Naive thymus-derived CD4-positive, alpha-beta T cell (primary cell): Measurements from ENCODE around the gene RNU2-1. TPM values are rescaled to one million over a fixed set of nuclear protein-coding genes. Genes with fewer than 3 reads are reported as not detected.

Experiments used
- ATAC-seq: fragments of 150-1000 bp; cut with Tn5 transposase; 2 replicates; pipeline ENCODE4 v1.10.0; 2021; ENCODE audit warnings: mild to moderate bottlenecking, moderate library complexity
- CTCF ChIA-PET: fragments of 350-600 bp; sonication (Branson Sonifier 250); formaldehyde crosslinking; loops from one replicate; lab custom pipeline; 2021; ENCODE audit warnings: antibody characterized with exemption; lab: Charles Lee
- POLR2A ChIA-PET: fragments of 350-600 bp; sonication (Branson Sonifier 250); formaldehyde crosslinking; loops from one replicate; lab custom pipeline; 2021; ENCODE audit warnings: antibody characterized with exemption, inconsistent platforms; lab: Charles Lee
- DNase-seq, 9 donors: peaks; one replicate each; pipeline versions ENCODE4 v3.0.0 to v3.0.0-alpha.2; 2020 to 2022; ENCODE audit warnings: mixed read lengths in 1 of 9
- H3K27ac ChIP-seq: one replicate; pipeline ENCODE4 v1.7.0; 2013; ENCODE audit warnings: mild to moderate bottlenecking, low read depth, low read length, moderate library complexity
- H3K27me3 ChIP-seq, 2 donors: one replicate each; pipeline ENCODE4 v1.7.0; 2013; ENCODE audit warnings: low read length in 2 of 2, mild to moderate bottlenecking in 2 of 2, moderate library complexity in 2 of 2; ENCODE audit not compliant: control insufficient read depth in 2 of 2, insufficient read depth in 2 of 2
- H3K36me3 ChIP-seq, 3 experiments: 1 replicate in 2 of 3; 2 replicates in 1 of 3; pipeline ENCODE4 v1.7.0; 2013; ENCODE audit warnings: low read length in 3 of 3, mild to moderate bottlenecking in 3 of 3, moderate library complexity in 1 of 3; ENCODE audit not compliant: insufficient read depth in 3 of 3, control insufficient read depth in 2 of 3
- H3K4me1 ChIP-seq, 2 donors: one replicate each; pipeline ENCODE4 v1.7.0; 2013; ENCODE audit warnings: low read length in 2 of 2, mild to moderate bottlenecking in 2 of 2, moderate library complexity in 1 of 2; ENCODE audit not compliant: control insufficient read depth in 2 of 2, insufficient read depth in 2 of 2
- H3K4me3 ChIP-seq: 2 replicates; pipeline ENCODE4 v1.7.0; 2013; ENCODE audit warnings: mild to moderate bottlenecking, low read length
- H3K9me3 ChIP-seq, 3 experiments: 1 replicate in 2 of 3; 2 replicates in 1 of 3; pipeline ENCODE4 v1.7.0; 2013; ENCODE audit warnings: low read length in 3 of 3; ENCODE audit not compliant: control insufficient read depth in 2 of 3
- H3K27ac Mint-ChIP-seq, 9 donors: one replicate each; pipeline ENCODE4 v1.8.0; 2020 to 2022; ENCODE audit warnings: mixed read lengths in 9 of 9, mild to moderate bottlenecking in 8 of 9, moderate library complexity in 5 of 9, inconsistent platforms in 2 of 9
- H3K27me3 Mint-ChIP-seq, 5 donors: one replicate each; pipeline ENCODE4 v1.8.0; 2021 to 2022; ENCODE audit warnings: mixed read lengths in 5 of 5, mild to moderate bottlenecking in 1 of 5
- H3K36me3 Mint-ChIP-seq, 5 donors: one replicate each; pipeline ENCODE4 v1.8.0; 2020 to 2022; ENCODE audit warnings: mixed read lengths in 5 of 5, mild to moderate bottlenecking in 3 of 5, inconsistent platforms in 1 of 5
- H3K4me1 Mint-ChIP-seq, 7 donors: one replicate each; pipeline ENCODE4 v1.8.0; 2020 to 2022; ENCODE audit warnings: mixed read lengths in 7 of 7, mild to moderate bottlenecking in 3 of 7, inconsistent platforms in 1 of 7
- H3K4me3 Mint-ChIP-seq, 10 donors: one replicate each; pipeline ENCODE4 v1.8.0; 2020 to 2022; ENCODE audit warnings: mild to moderate bottlenecking in 10 of 10, mixed read lengths in 10 of 10, moderate library complexity in 6 of 10, inconsistent platforms in 2 of 10
- H3K9me3 Mint-ChIP-seq, 11 donors: one replicate each; pipeline ENCODE4 v1.8.0; 2020 to 2022; ENCODE audit warnings: mixed read lengths in 11 of 11, mild to moderate bottlenecking in 4 of 11, inconsistent platforms in 1 of 11, moderate library complexity in 1 of 11
- intact Hi-C, 2 donors: fragments of 100-400 bp; cut with micrococcal nuclease; formaldehyde crosslinking; loops; one replicate each; pipeline ENCODE4 v1.15.1; 2023
- polyA plus RNA-seq, 2 donors: library from polyadenylated mRNA; unstranded; fragments of 300-500 nt; fragmentation: Illumina TruSeq; gene quantifications; one replicate each; pipeline ENCODE4 v1.2.3, GENCODE V29; 2021
- total RNA-seq, 6 experiments: library from RNA in 5 of 6; stranded (reverse) in 5 of 6; gene quantifications; 1 replicate in 5 of 6; 2 replicates in 1 of 6; pipeline ENCODE4 v1.2.3 and lab custom pipeline; 2021 to 2026

RNU2-1 gene
- total and polyA plus RNA-seq, 7 experiments from 2014 or later, result 2,629 to 6,823 (median 3,564) TPM; not detected in 2

- ChIA-PET CTCF (interaction anchor here (1.0 kb wide), 1 partner anchor 122 kb away, joined by 4 read pairs; no protein-coding TSS in a partner anchor), POLR2A (interaction anchor here (0.5 to 1.6 kb wide), 6 partner anchors 15 to 154 kb away, joined by 3 to 14 read pairs (median 4); partner anchors contain the start of gene NBR1)
- DNase-seq (no peak), ATAC-seq (no peak)
- Mint-ChIP-seq H3K27ac (peak overlapping the region in 7 of 9 donors; percentile 7 to 78 (median 35)), H3K36me3 (peaks cover 0 to 19% (median 5%) of the 10 kb centered on the region in 5 donors), H3K4me1 (peaks cover 21 to 57% (median 48%) of the 10 kb centered on the region in 7 donors), H3K4me3 (peak overlapping the region in 2 of 10 donors; percentile 23 to 73), H3K27me3 (no peaks in the 10 kb centered on the region), H3K9me3 (no peaks in the 10 kb centered on the region)
- Histone ChIP-seq H3K4me3 (no peak overlapping the region), H3K36me3 (peaks cover 0 to 20% (median 0%) of the 10 kb centered on the region in 3 experiments), H3K4me1 (peaks cover 10 to 15% of the 10 kb centered on the region in 2 donors), H3K27ac (no peak overlapping the region), H3K9me3 (no peaks in the 10 kb centered on the region), H3K27me3 (no peaks in the 10 kb centered on the region)
- intact Hi-C loops, result loop anchor here (10.0 kb wide), 2 partner anchors 192 to 268 kb away; partner anchors contain the start of genes DHX8 (in 2 of the 2), RND2 (in 1 of the 2) and VAT1 (in 1 of the 2)
Measured at GRCh38 chr17:43216762-43217613, 16.8 kb downstream of the RNU2-1 start.

DNA sequence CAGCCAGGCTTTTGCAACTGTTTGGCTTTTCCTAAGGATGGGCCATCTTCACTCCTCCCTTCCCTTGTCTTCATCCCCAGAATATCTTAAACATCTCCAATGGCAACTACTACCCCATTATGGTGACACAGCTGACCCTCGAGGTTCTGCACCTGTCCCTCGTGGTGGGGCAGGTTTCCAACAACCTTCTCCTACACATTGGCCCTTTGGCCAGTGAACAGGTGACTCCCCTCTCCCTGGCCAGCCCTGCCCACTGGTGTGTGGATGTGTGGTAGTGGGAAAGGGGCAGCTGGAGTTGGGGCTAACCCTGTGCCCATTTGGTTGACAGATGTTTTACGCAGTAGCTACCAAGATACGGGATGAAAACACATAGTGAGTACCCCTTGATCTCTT is 17.4 kb downstream of the RNU2-1 start:
- intact Hi-C loops, result loop anchor here (10.0 kb wide), 2 partner anchors 192 to 268 kb away; partner anchors contain the start of genes DHX8 (in 2 of the 2), RND2 (in 1 of the 2) and VAT1 (in 1 of the 2)
- CTCF ChIA-PET, result no interaction called here
- peaks cover 22 to 63% (median 53%) of the 10 kb centered on the region in 7 donors for H3K4me1 Mint-ChIP-seq

DNA sequence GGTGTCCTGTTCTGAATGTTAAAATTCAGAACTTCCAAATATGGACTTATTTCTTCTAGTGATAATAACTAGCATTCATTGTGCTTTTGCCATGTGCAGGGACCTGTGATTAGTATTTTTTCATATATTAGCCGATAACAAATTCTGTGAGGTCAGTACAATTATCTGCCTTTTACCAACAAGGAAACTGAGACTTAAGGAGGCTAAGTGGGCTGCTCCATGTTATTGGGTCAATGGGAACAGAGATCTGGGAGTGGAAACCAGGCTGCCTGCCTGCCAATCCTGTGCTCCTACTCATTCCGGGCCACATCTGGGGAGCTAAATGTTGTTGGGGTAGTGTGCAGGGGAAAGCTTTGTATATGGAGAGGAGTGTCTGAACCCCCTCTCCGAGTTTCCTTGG is 18.4 kb downstream of the RNU2-1 start:
- Histone ChIP-seq H3K36me3 (peaks cover 0 to 20% (median 0%) of the 10 kb centered on the region in 3 experiments), H3K27me3 (no peaks in the 10 kb centered on the region), H3K9me3 (no peaks in the 10 kb centered on the region), H3K4me1 (peaks cover 17 to 24% of the 10 kb centered on the region in 2 donors), H3K27ac (no peak overlapping the region), H3K4me3 (no peak overlapping the region)
- no peak for ATAC-seq
- Mint-ChIP-seq H3K4me3 (no peak overlapping the region), H3K36me3 (peaks cover 0 to 19% (median 5%) of the 10 kb centered on the region in 5 donors), H3K27ac (no peak overlapping the region), H3K27me3 (no peaks in the 10 kb centered on the region), H3K4me1 (peaks cover 28 to 73% (median 64%) of the 10 kb centered on the region in 7 donors), H3K9me3 (peaks cover 0 to 2% (median 0%) of the 10 kb centered on the region in 11 donors)
- no peak for DNase-seq
- ChIA-PET POLR2A (interaction anchor here (6.1 kb wide), 1 partner anchor 101 kb away, joined by 64 read pairs; no protein-coding TSS in a partner anchor), CTCF (no interaction called here)
- intact Hi-C loops, result loop anchor here (10.0 kb wide), 2 partner anchors 191 to 269 kb away; partner anchors contain the start of genes DHX8 (in 2 of the 2), RND2 (in 1 of the 2) and VAT1 (in 1 of the 2)

More for the DNA sequence above, 17.4 kb downstream of the RNU2-1 start:
- POLR2A ChIA-PET, result interaction anchor here (0.8 to 6.1 kb wide), 4 partner anchors 37 to 154 kb away, joined by 3 to 64 read pairs (median 4); partner anchors contain the start of gene NBR1
- Mint-ChIP-seq H3K27me3 (no peaks in the 10 kb centered on the region), H3K9me3 (peaks cover 0 to 2% (median 0%) of the 10 kb centered on the region in 11 donors), H3K27ac (peak overlapping the region in 2 of 9 donors; percentile 21 to 35), H3K36me3 (peaks cover 0 to 19% (median 5%) of the 10 kb centered on the region in 5 donors), H3K4me3 (no peak overlapping the region)
- no peaks in the 10 kb centered on the region for H3K9me3 ChIP-seq
- peaks cover 0 to 20% (median 0%) of the 10 kb centered on the region in 3 experiments for H3K36me3 ChIP-seq
- DNase-seq (no peak), ATAC-seq (no peak)
- no peaks in the 10 kb centered on the region for H3K27me3 ChIP-seq
- H3K4me3 ChIP-seq, result no peak overlapping the region
- H3K27ac ChIP-seq, result no peak overlapping the region
- H3K4me1 ChIP-seq, result peaks cover 10 to 15% of the 10 kb centered on the region in 2 donors

DNA sequence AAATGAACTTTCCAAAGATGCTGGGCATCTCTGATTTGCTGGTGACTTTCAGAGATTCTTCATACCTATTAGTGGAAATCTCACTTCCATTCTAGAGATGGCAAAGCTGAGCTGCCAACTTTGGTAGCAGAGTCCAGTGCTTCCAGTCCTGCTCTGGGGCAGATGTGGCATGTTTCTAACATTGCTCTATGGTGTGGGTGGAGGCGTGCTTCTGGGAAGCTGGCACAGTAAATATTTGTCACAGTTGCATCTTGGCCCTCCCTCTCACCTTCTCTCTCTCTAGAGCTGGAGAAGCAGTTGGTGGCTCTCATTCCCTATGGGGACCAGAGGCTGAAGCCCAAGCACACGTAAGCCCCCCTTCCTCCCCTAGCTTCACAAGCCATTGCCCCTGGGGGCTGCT is 20.2 kb downstream of the RNU2-1 start:
- H3K4me3 Mint-ChIP-seq, result peak overlapping the region in 7 of 10 donors; percentile 36 to 100 (median 89)
- intact Hi-C loops, result loop anchor here (10.0 kb wide), 2 partner anchors 189 to 271 kb away; partner anchors contain the start of genes DHX8 (in 2 of the 2), RND2 (in 1 of the 2) and VAT1 (in 1 of the 2)
- Histone ChIP-seq H3K36me3 (peaks cover 0 to 18% (median 0%) of the 10 kb centered on the region in 3 experiments), H3K27ac (no peak overlapping the region), H3K4me3 (no peak overlapping the region), H3K4me1 (peaks cover 17 to 24% of the 10 kb centered on the region in 2 donors), H3K9me3 (no peaks in the 10 kb centered on the region), H3K27me3 (no peaks in the 10 kb centered on the region)
- ChIA-PET CTCF (interaction anchor here (0.6 to 2.1 kb wide), 2 partner anchors 121 to 128 kb away, joined by 4 to 5 read pairs; no protein-coding TSS in a partner anchor), POLR2A (interaction anchor here (0.7 to 6.1 kb wide), 4 partner anchors 12 to 270 kb away, joined by 5 to 64 read pairs (median 15); partner anchors contain the start of gene DHX8)
- H3K27ac Mint-ChIP-seq, result peak overlapping the region in 7 of 9 donors; percentile 29 to 93 (median 67)
- no peaks in the 10 kb centered on the region for H3K27me3 Mint-ChIP-seq
- H3K36me3 Mint-ChIP-seq, result peaks cover 3 to 21% (median 11%) of the 10 kb centered on the region in 5 donors
- DNase-seq (no peak), ATAC-seq (no peak)
- peaks cover 28 to 72% (median 62%) of the 10 kb centered on the region in 7 donors for H3K4me1 Mint-ChIP-seq
- peaks cover 0 to 2% (median 0%) of the 10 kb centered on the region in 11 donors for H3K9me3 Mint-ChIP-seq

DNA sequence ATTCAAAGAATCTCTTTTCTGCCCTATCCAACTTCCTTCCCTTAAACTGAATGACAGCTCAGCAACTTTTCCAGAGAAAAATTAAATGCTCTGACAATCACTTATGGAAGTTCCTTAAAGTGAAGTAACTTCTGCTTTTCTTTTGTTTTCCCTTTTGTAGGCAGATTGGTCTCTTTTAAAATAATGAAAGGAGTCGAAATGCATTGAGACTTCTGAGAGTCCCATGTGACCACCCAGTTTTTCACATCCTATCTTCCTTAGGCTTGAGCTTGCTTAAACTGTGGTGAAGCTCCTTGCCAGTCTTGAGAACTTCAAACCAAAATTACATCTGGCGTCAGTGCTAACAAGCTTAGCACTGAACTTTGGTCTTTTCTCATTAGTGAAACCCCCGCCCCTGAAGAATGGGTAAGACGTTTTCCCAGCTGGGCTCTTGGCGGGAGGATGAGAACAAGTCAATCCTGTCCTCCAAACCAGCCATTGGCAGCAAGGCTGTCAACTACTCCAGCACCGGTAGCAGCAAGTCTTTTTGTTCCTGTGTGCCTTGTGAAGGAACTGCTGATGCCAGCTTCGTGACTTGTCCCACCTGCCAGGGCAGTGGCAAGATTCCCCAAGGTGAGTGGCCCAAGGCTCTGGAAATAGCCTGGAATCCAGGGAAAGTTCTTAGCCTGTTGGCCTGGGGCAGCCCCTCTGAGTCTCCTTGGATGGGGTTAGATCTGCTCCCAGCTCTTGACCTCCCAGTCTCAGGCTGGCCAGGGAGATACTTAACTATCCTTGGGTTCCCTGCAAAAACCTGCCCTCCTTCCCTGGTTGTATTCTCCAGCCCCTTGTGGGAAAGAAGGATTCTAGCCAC is 20.9 kb downstream of the RNU2-1 start:
- ChIA-PET POLR2A (interaction anchor here (0.6 to 6.1 kb wide), 10 partner anchors 10 to 271 kb away, joined by 3 to 64 read pairs (median 4); partner anchors contain the start of gene DHX8), CTCF (interaction anchor here (1.1 to 2.1 kb wide), 2 partner anchors 122 to 127 kb away, joined by 3 to 5 read pairs; no protein-coding TSS in a partner anchor)
- Mint-ChIP-seq H3K27ac (peak overlapping the region; percentile 89 to 98 (median 94)), H3K36me3 (peaks cover 3 to 27% (median 16%) of the 10 kb centered on the region in 5 donors), H3K4me3 (peak overlapping the region; percentile 89 to 100 (median 96)), H3K9me3 (peaks cover 0 to 2% (median 0%) of the 10 kb centered on the region in 11 donors), H3K4me1 (peaks cover 28 to 67% (median 57%) of the 10 kb centered on the region in 7 donors), H3K27me3 (no peaks in the 10 kb centered on the region)
- ATAC-seq (no peak), DNase-seq (peak in 4 of 9 donors; percentile 2 to 40 (median 20))
- H3K27ac ChIP-seq, result peak overlapping the region; percentile 86
- peaks cover 0 to 24% (median 3%) of the 10 kb centered on the region in 3 experiments for H3K36me3 ChIP-seq
- H3K4me3 ChIP-seq, result peak overlapping the region; percentile 89
- H3K9me3 ChIP-seq, result no peaks in the 10 kb centered on the region
- H3K27me3 ChIP-seq, result no peaks in the 10 kb centered on the region
- H3K4me1 ChIP-seq, result peaks cover 17 to 22% of the 10 kb centered on the region in 2 donors
- intact Hi-C loops, result loop anchor here (10.0 kb wide), 2 partner anchors 188 to 272 kb away; partner anchors contain the start of genes DHX8 (in 2 of the 2), RND2 (in 1 of the 2) and VAT1 (in 1 of the 2)
